HG03159 (cell line): ENCODE measurements around the gene GJA1.
"Not testable (repeated sequence)": the region's sequence is repeated elsewhere in the genome, so short reads cannot be mapped to it uniquely, and the experiment has no call there.

Experiments
- ATAC-seq: cut with Tn5 transposase; IDR thresholded peaks from one replicate; pipeline ENCODE4 v1.9.1; 2021; ENCODE audit warnings: mild to moderate bottlenecking, moderate library complexity; ENCODE audit not compliant: unreplicated experiment

GJA1 gene

GRCh38 chr6:121436960-121437850 is 1.8 kb downstream of the GJA1 start:
- no peak for ATAC-seq

- ATAC-seq = no peak
Measured at GRCh38 chr6:121437851-121438651, 2.6 kb downstream of the GJA1 start.

- no peak for ATAC-seq
Measured at GRCh38 chr6:121438869-121439268, 3.4 kb downstream of the GJA1 start.

- ATAC-seq = no peak
Measured at GRCh38 chr6:121439475-121439874, 4.0 kb downstream of the GJA1 start.

- no peak for ATAC-seq
Measured at GRCh38 chr6:121439926-121440325, 4.5 kb downstream of the GJA1 start.

GRCh38 chr6:121441477-121441876 is 6.0 kb downstream of the GJA1 start:
- no peak for ATAC-seq

GRCh38 chr6:121442576-121442975 is 7.1 kb downstream of the GJA1 start:
- ATAC-seq = no peak

- no peak for ATAC-seq
Measured at GRCh38 chr6:121443971-121444541, 8.6 kb downstream of the GJA1 start.

- not testable (repeated sequence) for ATAC-seq
Measured at GRCh38 chr6:121446705-121447104, 11.3 kb downstream of the GJA1 start.

GRCh38 chr6:121447746-121448145 is 12.3 kb downstream of the GJA1 start:
- not testable (repeated sequence) for ATAC-seq

- not testable (repeated sequence) for ATAC-seq
Measured at GRCh38 chr6:121448528-121448927, 13.1 kb downstream of the GJA1 start.

GRCh38 chr6:121449331-121449730 is 13.9 kb downstream of the GJA1 start:
- no peak for ATAC-seq

- ATAC-seq = no peak
Measured at GRCh38 chr6:121450242-121450641, 14.8 kb downstream of the GJA1 start.

- no peak for ATAC-seq
Measured at GRCh38 chr6:121451250-121451649, 15.8 kb downstream of the GJA1 start.

GRCh38 chr6:121453191-121453590 is 17.7 kb downstream of the GJA1 start:
- no peak for ATAC-seq

GRCh38 chr6:121460170-121460569 is 24.7 kb downstream of the GJA1 start:
- no peak for ATAC-seq

- ATAC-seq = no peak
Measured at GRCh38 chr6:121463087-121463486, 27.6 kb downstream of the GJA1 start.

- ATAC-seq = no peak
Measured at GRCh38 chr6:121465101-121465500, 29.7 kb downstream of the GJA1 start.

GRCh38 chr6:121479486-121480098 is 44.1 kb downstream of the GJA1 start:
- ATAC-seq = no peak

- ATAC-seq = no peak
Measured at GRCh38 chr6:121480099-121480713, 44.8 kb downstream of the GJA1 start.
